ENCODE results near the gene ALG14.

DNA sequence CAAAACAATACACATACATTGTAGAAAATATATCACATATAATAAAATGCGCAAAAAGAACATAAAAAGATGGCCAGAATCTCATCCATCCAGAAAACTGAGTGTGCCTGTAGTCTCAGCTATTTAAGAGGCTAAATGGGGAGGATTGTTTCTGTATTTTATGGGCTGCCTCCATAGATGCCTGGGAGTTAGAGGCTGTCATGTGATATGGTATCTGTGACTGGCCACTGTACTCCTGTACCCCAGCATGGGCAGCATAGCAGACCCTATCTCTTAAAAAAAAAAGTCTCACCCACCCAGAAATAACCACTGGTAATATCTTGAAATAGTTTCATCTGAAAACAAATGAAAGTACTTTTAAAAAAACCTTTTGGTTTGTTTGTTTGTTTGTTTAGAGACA is 40.9 kb upstream of the ALG14 start:
- TF ChIP-seq CTCF (conservative IDR thresholded peaks at IDR 0.05 in 1 of 2, IDR thresholded peaks at IDR 0.05 in 1 of 2; ENCODE audit: extremely low read depth in 1 of 2, insufficient read depth in 1 of 2, low read depth in 1 of 2, low read length in 2 of 2): no peak
- TF ChIP-seq EZH2 (IDR thresholded peaks at IDR 0.05; ENCODE audit: borderline replicate concordance, low read length): no peak
